Stimulated activated CD8-positive, alpha-beta memory T cell treated with anti-CD3 and anti-CD28 coated beads, Interleukin-12 subunit alpha, Interleukin-12 subunit beta, amount 100 ng/mL, for 24 hours (primary cell): ENCODE results near the gene BAIAP2.

Source experiments
- DNase-seq: peaks from one replicate; pipeline ENCODE4 v3.0.0-alpha.2; 2020; ENCODE audit errors: extremely low read depth

BAIAP2 gene

DNA sequence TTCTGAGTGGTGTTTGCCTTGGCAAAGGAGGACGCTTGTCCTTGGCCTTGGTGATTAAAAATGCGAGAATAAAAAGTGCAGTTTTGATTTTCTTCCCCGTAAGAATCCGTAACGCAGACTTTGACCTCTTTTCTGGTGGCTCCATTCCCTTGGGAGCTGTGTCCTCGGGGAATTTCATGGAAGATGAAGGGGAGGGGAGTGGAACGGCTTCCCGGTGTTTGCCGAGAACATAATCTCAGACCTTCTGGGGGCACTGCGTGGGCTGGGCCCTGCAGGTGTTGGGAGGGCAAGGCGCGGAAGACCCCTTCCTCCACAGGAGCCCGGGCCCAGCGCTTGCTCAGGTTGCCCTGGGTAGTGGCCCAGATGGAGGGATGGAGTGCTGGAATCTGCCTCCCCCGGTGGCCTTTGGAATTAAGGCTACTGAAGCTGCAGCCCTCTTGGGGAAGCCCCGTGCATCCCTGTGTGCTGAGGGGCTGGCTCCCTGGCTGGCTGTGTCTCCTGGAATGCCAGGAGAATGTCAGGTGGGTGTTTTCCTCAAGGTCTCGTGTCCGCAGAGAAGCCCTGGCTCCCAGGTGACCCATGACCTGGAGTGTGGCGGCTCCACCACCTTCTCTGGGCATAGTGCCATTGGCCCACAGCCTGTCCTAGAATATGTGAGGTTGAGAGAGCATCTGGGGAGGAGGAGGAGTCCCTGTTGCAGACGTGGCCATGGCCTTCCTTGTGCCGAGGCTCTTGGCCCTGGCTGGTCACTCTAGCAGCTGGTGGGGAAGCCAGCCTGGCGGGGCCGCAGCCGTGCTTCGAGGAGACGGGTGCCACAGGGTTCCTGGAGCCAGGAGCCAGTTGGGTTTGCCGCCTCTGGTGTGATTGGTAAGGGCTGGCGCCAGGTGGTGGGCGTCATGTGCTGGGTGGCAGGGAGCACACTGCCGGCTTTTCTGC is 3.1 kb downstream of the BAIAP2 start:
- DNase-seq = no peak

- DNase-seq = no peak
These were observed 4.1 kb downstream of the BAIAP2 start for GRCh38 chr17:81039096-81039495.

DNA sequence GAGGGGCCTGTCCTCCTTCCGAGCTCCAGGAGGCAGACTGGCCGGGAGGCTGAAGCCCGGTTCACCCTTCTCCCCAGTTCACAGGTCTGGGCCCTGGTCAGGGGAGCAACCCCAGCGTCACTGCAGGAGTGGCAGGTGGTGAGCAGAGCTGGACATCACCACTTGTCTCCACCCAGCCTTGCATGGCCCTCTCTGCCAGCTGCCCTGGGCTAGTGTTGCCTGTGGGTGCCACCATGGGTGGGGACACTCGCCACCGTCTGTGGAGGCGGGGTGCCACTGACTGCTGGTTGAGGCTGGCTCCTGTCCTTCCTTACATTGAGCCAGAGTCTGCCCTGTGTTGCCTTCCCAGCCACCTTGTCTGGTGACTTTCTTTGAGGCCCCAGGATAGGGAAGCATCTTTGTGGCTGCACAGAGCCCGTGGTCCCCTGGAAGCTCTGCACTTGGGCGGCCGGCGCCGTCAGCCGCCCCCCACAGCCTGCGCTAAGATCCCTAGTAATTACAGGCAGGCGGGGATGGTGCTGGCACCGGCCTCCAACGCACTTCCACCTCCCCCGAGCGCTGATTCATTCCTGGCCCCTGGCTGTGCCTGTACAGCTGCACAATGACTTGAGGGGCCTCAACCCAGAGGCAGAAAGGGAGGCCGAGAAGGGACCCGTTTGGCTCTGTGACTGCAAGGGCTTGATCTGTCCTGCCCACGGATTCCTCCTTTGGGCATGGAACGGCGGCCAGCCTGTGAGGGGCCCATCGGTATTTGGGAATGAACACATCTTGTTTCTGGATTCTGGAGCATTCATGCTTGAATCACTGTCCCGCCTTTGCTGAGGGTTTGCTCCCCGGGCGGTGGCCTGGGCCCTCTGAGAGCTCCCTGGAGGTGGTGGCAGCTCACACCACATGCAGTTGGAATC is 5.2 kb downstream of the BAIAP2 start:
- no peak for DNase-seq

DNA sequence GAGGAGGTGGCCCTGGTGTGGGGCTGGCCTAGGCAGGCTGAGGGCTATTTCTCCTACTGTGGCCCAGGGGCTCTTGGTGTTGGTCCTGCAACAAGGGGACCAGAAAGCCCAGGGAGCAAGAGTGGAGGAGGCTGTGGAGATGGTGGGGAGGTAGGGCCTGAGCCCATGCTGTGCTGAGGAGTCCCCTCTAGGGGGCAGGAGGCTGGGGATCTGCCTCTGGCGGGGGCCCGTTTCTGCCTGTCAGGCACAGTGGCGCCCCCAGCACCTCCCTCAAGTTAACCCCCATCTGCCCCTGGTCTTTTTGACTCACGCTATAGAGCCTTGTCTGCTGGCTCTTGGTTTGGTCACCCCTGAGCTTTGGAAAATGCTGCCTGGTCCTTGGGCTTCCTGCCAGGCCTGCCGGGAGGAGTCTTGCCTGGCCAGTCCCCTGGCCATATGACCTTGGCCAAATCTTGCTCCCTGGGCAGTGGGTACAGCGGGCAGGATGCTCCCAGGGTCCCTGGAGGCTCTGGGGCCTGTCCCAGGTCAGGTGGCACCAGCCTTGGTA is 5.9 kb downstream of the BAIAP2 start:
- DNase-seq = no peak

GRCh38 chr17:81042606-81043005 is 7.7 kb downstream of the BAIAP2 start:
- no peak for DNase-seq

DNA sequence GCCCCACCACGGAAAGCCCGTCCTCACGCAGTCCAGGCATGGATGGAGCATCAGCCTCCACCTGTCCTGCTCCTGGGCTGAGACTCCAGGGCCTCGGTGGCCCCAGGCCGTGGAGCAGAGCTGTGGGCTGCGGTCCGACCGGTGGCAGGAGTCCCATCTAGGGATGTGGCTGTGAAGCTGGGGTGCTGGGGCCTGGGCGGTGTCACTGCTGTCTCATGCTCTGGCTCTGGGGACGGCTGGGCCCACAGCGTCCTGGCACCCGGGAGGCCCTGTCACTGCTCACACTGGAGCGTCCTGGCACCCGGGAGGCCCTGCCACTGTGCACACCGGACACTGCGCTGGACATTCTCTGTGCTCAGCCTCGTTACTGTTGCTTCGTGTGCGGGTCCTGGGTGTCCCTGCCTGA is 8.4 kb downstream of the BAIAP2 start:
- no peak for DNase-seq

GRCh38 chr17:81043725-81044427 is 8.9 kb downstream of the BAIAP2 start:
- no peak for DNase-seq

DNA sequence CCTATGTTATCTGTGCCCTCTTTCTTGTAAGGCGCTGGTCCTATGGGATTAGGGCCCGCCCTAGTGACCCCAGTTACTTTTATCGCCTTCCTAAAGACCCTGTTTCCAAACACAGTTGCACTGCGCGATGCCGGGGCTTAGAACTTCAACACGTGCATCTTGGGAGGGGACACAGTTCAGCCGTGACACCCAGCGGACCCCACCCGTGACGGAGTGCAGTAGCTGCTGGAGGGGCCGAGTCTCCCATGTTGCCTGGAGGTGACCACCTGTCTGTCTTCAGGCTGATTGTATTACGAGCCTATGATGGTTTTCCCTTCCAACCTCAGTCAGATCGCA is 9.4 kb downstream of the BAIAP2 start:
- DNase-seq = no peak

- DNase-seq = no peak
These were observed 10.0 kb downstream of the BAIAP2 start for GRCh38 chr17:81044764-81045589.

GRCh38 chr17:81045590-81046095 is 10.7 kb downstream of the BAIAP2 start:
- no peak for DNase-seq

DNA sequence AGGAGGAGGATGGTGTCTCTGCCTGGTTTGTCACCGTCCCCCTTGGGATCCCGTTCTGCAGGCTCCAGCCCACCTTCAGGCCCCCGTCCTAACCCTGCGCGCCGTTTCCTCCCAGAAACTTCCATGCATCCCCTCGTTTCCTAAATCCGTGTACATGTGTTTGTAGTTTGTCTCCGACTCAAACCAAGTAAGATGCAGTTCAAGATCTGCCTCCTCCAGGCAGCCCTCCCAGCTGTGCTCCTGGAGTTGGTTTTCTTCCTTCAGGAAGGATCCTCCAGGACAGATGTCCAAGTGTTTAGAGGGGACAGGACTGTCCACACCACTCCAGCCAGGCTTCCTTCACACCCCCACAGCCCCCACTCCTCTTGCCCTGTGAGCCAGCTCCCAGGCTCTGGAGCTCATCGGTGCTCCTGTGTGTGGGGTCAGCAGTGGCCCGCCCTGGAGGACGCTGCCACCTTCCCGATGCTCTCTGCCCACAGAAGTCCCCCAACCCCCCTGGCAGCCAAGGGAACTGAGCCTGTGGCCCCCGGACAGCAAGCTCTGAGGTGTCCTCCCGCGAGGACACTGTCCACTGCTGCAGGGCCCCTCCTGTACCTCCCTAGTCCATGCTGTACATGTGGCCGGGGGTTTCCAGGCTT is 11.3 kb downstream of the BAIAP2 start:
- no peak for DNase-seq

DNA sequence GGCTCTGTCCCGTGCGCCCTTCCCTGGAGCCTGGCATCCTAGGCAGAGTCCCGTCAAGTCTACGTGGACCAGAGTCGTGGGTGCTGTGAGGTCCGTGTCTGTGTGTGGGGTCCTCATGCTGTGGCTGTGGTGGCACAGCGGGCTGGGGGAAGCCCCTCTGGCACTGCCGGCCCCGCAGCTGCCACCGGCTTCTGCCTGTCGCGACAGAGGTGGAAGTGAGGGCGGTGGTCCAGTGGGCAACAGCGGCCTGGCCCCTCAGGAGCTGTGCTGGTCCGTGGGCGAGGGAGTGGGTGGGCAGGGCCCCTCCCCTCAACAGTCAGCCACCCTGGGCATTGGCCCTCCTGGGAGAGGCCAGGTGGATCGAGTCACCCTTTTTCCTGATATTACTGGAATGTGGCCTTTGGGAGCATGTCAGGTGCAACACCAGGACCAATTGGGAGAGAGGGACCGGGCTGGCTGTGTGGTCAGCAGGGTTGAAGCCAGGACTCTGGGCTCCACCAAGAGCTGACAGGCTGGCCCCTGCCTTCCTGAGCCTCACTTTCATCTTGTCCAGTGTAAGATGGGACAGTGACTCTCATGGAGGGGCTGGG is 11.9 kb downstream of the BAIAP2 start:
- no peak for DNase-seq

GRCh38 chr17:81048827-81049371 is 13.9 kb downstream of the BAIAP2 start:
- DNase-seq = no peak

DNA sequence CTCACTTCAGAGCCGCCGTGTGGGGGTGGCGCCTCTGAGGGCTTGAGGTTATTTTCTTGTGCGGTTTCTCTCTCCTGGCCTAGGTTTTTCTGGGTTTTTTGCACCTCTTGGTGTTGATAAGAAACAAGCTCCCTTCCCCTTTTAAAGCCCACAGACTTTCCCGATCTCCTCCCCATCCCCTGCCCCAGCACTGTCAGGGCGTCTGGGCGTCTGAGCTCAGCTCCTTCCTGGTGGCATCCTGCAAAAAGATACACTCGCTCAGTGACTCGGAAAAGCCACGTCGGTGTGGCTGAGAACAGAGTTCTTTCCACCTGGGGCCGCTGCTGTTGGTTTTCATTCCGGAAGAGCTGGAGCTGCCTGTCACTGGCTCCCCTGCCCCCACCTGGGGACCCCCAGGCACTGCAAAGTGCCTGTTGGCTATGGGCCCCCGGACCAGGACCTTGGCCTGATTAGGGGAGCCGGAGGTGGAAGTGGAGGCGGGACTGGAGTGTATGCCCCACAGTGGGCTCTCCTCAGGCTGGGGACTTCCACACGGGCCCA is 14.5 kb downstream of the BAIAP2 start:
- no peak for DNase-seq

GRCh38 chr17:81049973-81050551 is 15.1 kb downstream of the BAIAP2 start:
- no peak for DNase-seq

- no peak for DNase-seq
These were observed 16.0 kb downstream of the BAIAP2 start for GRCh38 chr17:81050645-81051625.

GRCh38 chr17:81052199-81052997 is 17.4 kb downstream of the BAIAP2 start:
- DNase-seq = no peak
